PC-9 (cell line): ENCODE measurements around the gene GSTA5.
"Not testable (repeated sequence)": the region's sequence is repeated elsewhere in the genome, so short reads cannot be mapped to it uniquely, and the experiment has no call there.

ENCODE experiments used
- CTCF ChIP-seq: fragments of 200-600 bp; sonication (generic); conservative IDR thresholded peaks from 2 replicates; pipeline ENCODE4 v1.6.1; 2017; ENCODE audit warnings: mixed run types, antibody characterized with exemption, mild to moderate bottlenecking, moderate library complexity
- EZH2 ChIP-seq: fragments of 200-600 bp; sonication (generic); IDR thresholded peaks from 2 replicates; pipeline ENCODE4 v1.8.0; 2017; ENCODE audit warnings: antibody characterized with exemption, low read depth

DNA sequence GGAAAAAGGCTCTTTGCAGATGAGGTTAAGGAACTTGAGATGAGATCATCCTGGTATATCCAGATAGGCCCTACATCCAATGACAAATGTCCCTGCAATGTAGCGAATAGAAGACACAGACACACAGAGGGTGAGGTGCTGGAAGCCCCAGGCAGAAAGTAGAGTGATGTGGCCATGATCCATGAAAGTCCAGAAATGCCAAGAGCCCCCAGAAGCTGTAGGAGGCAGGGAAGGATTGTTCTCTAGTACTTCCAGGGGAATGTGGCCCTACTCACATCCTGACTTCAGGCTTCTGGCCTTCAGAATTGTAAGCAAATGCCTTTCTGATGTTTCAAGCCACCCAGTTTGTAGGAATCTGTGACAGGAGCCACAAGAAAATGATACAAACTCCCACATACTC lies 51.0 kb downstream of the GSTA5 start:
- TF ChIP-seq CTCF, EZH2: not testable (repeated sequence)
